ENCODE results near the gene FRMPD2. TPM values are rescaled to one million over a fixed set of nuclear protein-coding genes. Genes with fewer than 3 reads are reported as not detected.

The FRMPD2 gene
- total RNA-seq, 1 donor from 2014 or later, result 1.6 TPM

GRCh38 chr10:48213047-48213446 lies 61.4 kb downstream of the FRMPD2 start:
- no peak for DNase-seq
- no peak overlapping the region for H3K27ac Mint-ChIP-seq (ENCODE audit: unreplicated experiment)
- H3K36me3 Mint-ChIP-seq (ENCODE audit: unreplicated experiment), result no peaks in the 10 kb centered on the region
- H3K9me3 Mint-ChIP-seq (ENCODE audit: unreplicated experiment), result no peaks in the 10 kb centered on the region
- H3K27me3 Mint-ChIP-seq (ENCODE audit: unreplicated experiment), result no peaks in the 10 kb centered on the region
- no peaks in the 10 kb centered on the region for H3K4me1 Mint-ChIP-seq (ENCODE audit: low read depth, unreplicated experiment)
- no peak for TF ChIP-seq CTCF (IDR thresholded peaks at IDR 0.05; ENCODE audit: partially characterized antibody, unreplicated experiment)
- H3K4me3 Mint-ChIP-seq (ENCODE audit: unreplicated experiment), result no peak overlapping the region

GRCh38 chr10:48211777-48212176 lies 62.7 kb downstream of the FRMPD2 start:
- Mint-ChIP-seq H3K27ac (ENCODE audit: unreplicated experiment) (no peak overlapping the region), H3K4me1 (ENCODE audit: low read depth, unreplicated experiment) (no peaks in the 10 kb centered on the region), H3K4me3 (ENCODE audit: unreplicated experiment) (no peak overlapping the region), H3K9me3 (ENCODE audit: unreplicated experiment) (no peaks in the 10 kb centered on the region), H3K36me3 (ENCODE audit: unreplicated experiment) (no peaks in the 10 kb centered on the region), H3K27me3 (ENCODE audit: unreplicated experiment) (no peaks in the 10 kb centered on the region)
- no peak for TF ChIP-seq CTCF (IDR thresholded peaks at IDR 0.05; ENCODE audit: partially characterized antibody, unreplicated experiment)
- DNase-seq, result no peak

GRCh38 chr10:48210966-48211365 lies 63.5 kb downstream of the FRMPD2 start:
- H3K9me3 Mint-ChIP-seq (ENCODE audit: unreplicated experiment), result no peaks in the 10 kb centered on the region
- H3K4me3 Mint-ChIP-seq (ENCODE audit: unreplicated experiment), result no peak overlapping the region
- H3K4me1 Mint-ChIP-seq (ENCODE audit: low read depth, unreplicated experiment), result no peaks in the 10 kb centered on the region
- TF ChIP-seq CTCF (IDR thresholded peaks at IDR 0.05; ENCODE audit: partially characterized antibody, unreplicated experiment), result no peak
- no peak for DNase-seq
- no peaks in the 10 kb centered on the region for H3K36me3 Mint-ChIP-seq (ENCODE audit: unreplicated experiment)
- no peak overlapping the region for H3K27ac Mint-ChIP-seq (ENCODE audit: unreplicated experiment)
- H3K27me3 Mint-ChIP-seq (ENCODE audit: unreplicated experiment), result no peaks in the 10 kb centered on the region

GRCh38 chr10:48210391-48210790 lies 64.1 kb downstream of the FRMPD2 start:
- no peak overlapping the region for H3K27ac Mint-ChIP-seq (ENCODE audit: unreplicated experiment)
- no peak for TF ChIP-seq CTCF (IDR thresholded peaks at IDR 0.05; ENCODE audit: partially characterized antibody, unreplicated experiment)
- H3K27me3 Mint-ChIP-seq (ENCODE audit: unreplicated experiment), result no peaks in the 10 kb centered on the region
- H3K4me1 Mint-ChIP-seq (ENCODE audit: low read depth, unreplicated experiment), result no peaks in the 10 kb centered on the region
- H3K36me3 Mint-ChIP-seq (ENCODE audit: unreplicated experiment), result no peaks in the 10 kb centered on the region
- H3K9me3 Mint-ChIP-seq (ENCODE audit: unreplicated experiment), result no peaks in the 10 kb centered on the region
- H3K4me3 Mint-ChIP-seq (ENCODE audit: unreplicated experiment), result no peak overlapping the region
- no peak for DNase-seq

- Mint-ChIP-seq H3K4me1 (ENCODE audit: low read depth, unreplicated experiment) (no peaks in the 10 kb centered on the region), H3K36me3 (ENCODE audit: unreplicated experiment) (no peaks in the 10 kb centered on the region), H3K4me3 (ENCODE audit: unreplicated experiment) (no peak overlapping the region), H3K27ac (ENCODE audit: unreplicated experiment) (no peak overlapping the region), H3K27me3 (ENCODE audit: unreplicated experiment) (no peaks in the 10 kb centered on the region), H3K9me3 (ENCODE audit: unreplicated experiment) (no peaks in the 10 kb centered on the region)
- TF ChIP-seq CTCF (IDR thresholded peaks at IDR 0.05; ENCODE audit: partially characterized antibody, unreplicated experiment), result no peak
- DNase-seq, result no peak
Observed at GRCh38 chr10:48209241-48209640, 65.3 kb downstream of the FRMPD2 start.

All from glutamatergic neuron (in vitro differentiated cells).